Endothelial cell of umbilical vein (primary cell): Measurements from ENCODE around the gene UNC5C. TPM values are rescaled to one million over a fixed set of nuclear protein-coding genes. Genes with fewer than 3 reads are reported as not detected.

ENCODE experiments used
- BruUV-seq: library from RNA; stranded (reverse); fragments of 400-500 nt; replicated peaks from 2 replicates; lab custom pipeline; 2021; lab: Mats Ljungman, UMichigan
- CTCF ChIA-PET: fragments of 300-600, 350-600 bp; sonication (Branson Sonifier 250); formaldehyde crosslinking; loops from one replicate; lab custom pipeline; 2021; ENCODE audit warnings: antibody characterized with exemption, inconsistent platforms; lab: Charles Lee
- POLR2A ChIA-PET: fragments of 300-600, 350-600 bp; sonication (Branson Sonifier 250); formaldehyde crosslinking; loops from one replicate; lab custom pipeline; 2021; ENCODE audit warnings: antibody characterized with exemption, inconsistent platforms; lab: Charles Lee
- DNase-seq: peaks from one replicate; pipeline ENCODE4 v3.0.0-alpha.2; 2011; ENCODE audit warnings: low read depth, low spot score
- FAIRE-seq: peaks from 2 replicates; lab custom pipeline; 2011; peaks lifted over from hg19 to GRCh38; lab: Jason Lieb, UNC
- H2AFZ ChIP-seq: 2 replicates; pipeline ENCODE4 v1.6.0; 2012; ENCODE audit warnings: low read depth, low read length, control low read depth, inconsistent platforms
- H3K27ac ChIP-seq: 2 replicates; pipeline ENCODE4 v1.5.1; 2011; ENCODE audit warnings: low read depth, mild to moderate bottlenecking, control low read depth, low read length, moderate library complexity; ENCODE audit not compliant: insufficient read depth
- H3K27me3 ChIP-seq, 2 experiments: 2 replicates each; pipeline versions ENCODE4 v1.6.0 to v1.6.1; 2011; ENCODE audit warnings: low read length in 2 of 2, mixed read lengths in 1 of 2; ENCODE audit not compliant: control insufficient read depth in 2 of 2, insufficient read depth in 2 of 2
- H3K36me3 ChIP-seq, 2 experiments: 2 replicates in 1 of 2; 3 replicates in 1 of 2; pipeline ENCODE4 v1.5.1; 2011; ENCODE audit warnings: low read length in 2 of 2, mild to moderate bottlenecking in 1 of 2, moderate library complexity in 1 of 2; ENCODE audit not compliant: control insufficient read depth in 2 of 2, insufficient read depth in 2 of 2; ENCODE audit errors: extremely low read depth in 1 of 2
- H3K4me1 ChIP-seq: 3 replicates; pipeline ENCODE4 v1.5.1; 2011; ENCODE audit warnings: mild to moderate bottlenecking, low read length; ENCODE audit not compliant: control insufficient read depth, insufficient read depth; ENCODE audit errors: extremely low read depth
- H3K4me2 ChIP-seq: 2 replicates; pipeline ENCODE4 v1.6.1; 2011; ENCODE audit warnings: low read length, control low read depth, mixed read lengths; ENCODE audit not compliant: insufficient read depth
- H3K4me3 ChIP-seq, 3 experiments: fragments of 200-600 bp in 1 of 3; sonication (generic), shearing (Covaris generic) in 1 of 3; replicated peaks in 1 of 3; 2 replicates each; pipeline ENCODE4 v1.5.1; 2011 to 2016; ENCODE audit warnings: control low read depth in 3 of 3, low read length in 3 of 3, mild to moderate bottlenecking in 2 of 3, inconsistent platforms in 1 of 3, low read depth in 1 of 3, moderate library complexity in 1 of 3; ENCODE audit not compliant: insufficient read depth in 1 of 3
- H3K79me2 ChIP-seq: 2 replicates; pipeline ENCODE4 v1.6.0; 2012; ENCODE audit warnings: low read length, inconsistent platforms; ENCODE audit not compliant: control insufficient read depth, insufficient read depth
- H3K9ac ChIP-seq: replicated peaks from 2 replicates; pipeline ENCODE3; 2011; ENCODE audit warnings: low read length, control low read depth; ENCODE audit not compliant: insufficient read depth; ENCODE audit errors: extremely low read depth
- H3K9me1 ChIP-seq: replicated peaks from 3 replicates; pipeline ENCODE4 v1.6.0; 2011; ENCODE audit warnings: mild to moderate bottlenecking, low read length; ENCODE audit not compliant: control insufficient read depth, insufficient read depth; ENCODE audit errors: extremely low read depth
- H3K9me3 ChIP-seq: replicated peaks from 2 replicates; pipeline ENCODE4 v1.5.1; 2012; ENCODE audit warnings: low read length, inconsistent platforms; ENCODE audit not compliant: control insufficient read depth, insufficient read depth
- H4K20me1 ChIP-seq: replicated peaks from 2 replicates; pipeline ENCODE3; 2011; ENCODE audit warnings: mild to moderate bottlenecking, low read length; ENCODE audit not compliant: control insufficient read depth, insufficient read depth; ENCODE audit errors: extremely low read depth
- CTCF ChIP-seq, 2 donors: IDR thresholded peaks; 1 replicate in 1 of 2; 2 replicates in 1 of 2; pipeline ENCODE4 v1.5.1; 2011; ENCODE audit warnings: low read length in 2 of 2, mild to moderate bottlenecking in 2 of 2, moderate library complexity in 2 of 2, control low read depth in 1 of 2, inconsistent platforms in 1 of 2, low read depth in 1 of 2; ENCODE audit not compliant: insufficient read depth in 1 of 2; ENCODE audit errors: extremely low read depth in 1 of 2
- EZH2 ChIP-seq: IDR thresholded peaks from 2 replicates; pipeline ENCODE4 v1.6.1; 2012; ENCODE audit warnings: borderline replicate concordance, low read depth, mild to moderate bottlenecking, moderate library complexity, low read length, inconsistent platforms; ENCODE audit not compliant: severe bottlenecking
- FOS ChIP-seq: IDR thresholded peaks from 2 replicates; pipeline ENCODE4 v1.6.1; 2011; ENCODE audit warnings: mild to moderate bottlenecking, low read length, moderate library complexity, borderline replicate concordance; ENCODE audit not compliant: insufficient read depth
- GATA2 ChIP-seq: IDR thresholded peaks from 2 replicates; pipeline ENCODE4 v1.7.0; 2011; ENCODE audit warnings: low read depth, mild to moderate bottlenecking, moderate library complexity, mixed read lengths, low read length; ENCODE audit not compliant: insufficient read length, insufficient read depth
- JUN ChIP-seq: IDR thresholded peaks from 2 replicates; pipeline ENCODE4 v1.6.1; 2011; ENCODE audit warnings: borderline replicate concordance, low read depth; ENCODE audit not compliant: insufficient read length, insufficient read depth
- MYC ChIP-seq: IDR thresholded peaks from one replicate; pipeline ENCODE4 v1.6.1; 2011; ENCODE audit warnings: mild to moderate bottlenecking, low read depth, low read length
- POLR2A ChIP-seq: IDR thresholded peaks from 2 replicates; pipeline ENCODE4 v1.6.1; 2012; ENCODE audit warnings: low read depth, mild to moderate bottlenecking, control low read depth, low read length
- POLR2AphosphoS5 ChIP-seq: IDR thresholded peaks from 2 replicates; pipeline ENCODE4 v1.6.1; 2012; ENCODE audit warnings: low read depth, mild to moderate bottlenecking, control low read depth, low read length, moderate library complexity; ENCODE audit not compliant: insufficient read depth
- dilution Hi-C: fragments of 300-500 bp; cut with MboI; formaldehyde crosslinking; loops from one replicate; pipeline ENCODE4 v1.15.0; 2019; ENCODE audit warnings: low sequenced_read_pairs; ENCODE audit not compliant: extremely low pct_ligation_motif_present
- intact Hi-C: fragments of 100-400 bp; cut with micrococcal nuclease; formaldehyde crosslinking; loops from one replicate; pipeline ENCODE4 v1.10.0; 2022
- polyA plus RNA-seq, 4 experiments: library from polyadenylated mRNA; depleted of rRNA in 3 of 4; stranded (reverse) in 3 of 4; unstranded in 1 of 4; fragments of >200 nt; gene quantifications; 2 replicates each; pipeline versions ENCODE4 v1.2.1 to v1.2.3, GENCODE V29; 2011 to 2012; ENCODE audit warnings: missing spikeins in 1 of 4
- total RNA-seq: library from RNA; stranded (reverse); gene quantifications from 2 replicates; pipeline ENCODE4 v1.2.3, GENCODE V29; 2021
- TF ChIP-seq, protein P1 (sequence below): IDR thresholded peaks from 2 replicates; pipeline ENCODE4 v1.6.1; 2011; ENCODE audit not compliant: insufficient read depth, insufficient read length

Gene UNC5C
- total and polyA plus RNA-seq, 2 donors (not counting 3 experiments of a cell fraction or from before 2014, with no cell fraction given): 0.44 to 0.53 TPM

GRCh38 chr4:95232358-95233156 lies 316.2 kb downstream of the UNC5C start:
- no peak overlapping the region for H3K9ac ChIP-seq
- H3K27ac ChIP-seq: no peak overlapping the region
- ChIA-PET POLR2A (no interaction called here), CTCF (no interaction called here)
- FAIRE-seq (no peak), DNase-seq (no peak)
- no peaks in the 10 kb centered on the region for H3K27me3 ChIP-seq
- H4K20me1 ChIP-seq: no peaks in the 10 kb centered on the region
- H3K9me1 ChIP-seq: no peaks in the 10 kb centered on the region
- no peaks in the 10 kb centered on the region for H3K36me3 ChIP-seq
- no TSS peak for BruUV-seq
- no peaks in the 10 kb centered on the region for H3K79me2 ChIP-seq
- TF ChIP-seq JUN (no peak), EZH2 (no peak), FOS (no peak), GATA2 (no peak), POLR2AphosphoS5 (no peak), MYC (no peak), CTCF (IDR thresholded peaks at IDR 0.05; ENCODE audit: extremely low read depth in 1 of 2, insufficient read depth in 1 of 2, low read depth in 1 of 2, low read length in 2 of 2) (no peak), POLR2A (no peak)
- TF ChIP-seq, protein P1, sequence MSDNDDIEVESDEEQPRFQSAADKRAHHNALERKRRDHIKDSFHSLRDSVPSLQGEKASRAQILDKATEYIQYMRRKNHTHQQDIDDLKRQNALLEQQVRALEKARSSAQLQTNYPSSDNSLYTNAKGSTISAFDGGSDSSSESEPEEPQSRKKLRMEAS: no peak
- H3K9me3 ChIP-seq: no peaks in the 10 kb centered on the region
- no peak overlapping the region for H3K4me3 ChIP-seq
- dilution Hi-C loops (no loop called here), intact Hi-C loops (no loop called here)
- H3K4me2 ChIP-seq: no peak overlapping the region
- no peak overlapping the region for H2AFZ ChIP-seq
- no peaks in the 10 kb centered on the region for H3K4me1 ChIP-seq
